T1000 (cell line): Measurements from ENCODE around the gene SAAL1.
"Not testable (repeated sequence)": the region's sequence is repeated elsewhere in the genome, so short reads cannot be mapped to it uniquely, and the experiment has no call there.

Experiments used
- DNase-seq: peaks from one replicate; lab custom pipeline; 2025; ENCODE audit warnings: mixed read lengths; lab: John Stamatoyannopoulos, UW

The SAAL1 gene, protein sequence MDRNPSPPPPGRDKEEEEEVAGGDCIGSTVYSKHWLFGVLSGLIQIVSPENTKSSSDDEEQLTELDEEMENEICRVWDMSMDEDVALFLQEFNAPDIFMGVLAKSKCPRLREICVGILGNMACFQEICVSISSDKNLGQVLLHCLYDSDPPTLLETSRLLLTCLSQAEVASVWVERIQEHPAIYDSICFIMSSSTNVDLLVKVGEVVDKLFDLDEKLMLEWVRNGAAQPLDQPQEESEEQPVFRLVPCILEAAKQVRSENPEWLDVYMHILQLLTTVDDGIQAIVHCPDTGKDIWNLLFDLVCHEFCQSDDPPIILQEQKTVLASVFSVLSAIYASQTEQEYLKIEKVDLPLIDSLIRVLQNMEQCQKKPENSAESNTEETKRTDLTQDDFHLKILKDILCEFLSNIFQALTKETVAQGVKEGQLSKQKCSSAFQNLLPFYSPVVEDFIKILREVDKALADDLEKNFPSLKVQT

DNA sequence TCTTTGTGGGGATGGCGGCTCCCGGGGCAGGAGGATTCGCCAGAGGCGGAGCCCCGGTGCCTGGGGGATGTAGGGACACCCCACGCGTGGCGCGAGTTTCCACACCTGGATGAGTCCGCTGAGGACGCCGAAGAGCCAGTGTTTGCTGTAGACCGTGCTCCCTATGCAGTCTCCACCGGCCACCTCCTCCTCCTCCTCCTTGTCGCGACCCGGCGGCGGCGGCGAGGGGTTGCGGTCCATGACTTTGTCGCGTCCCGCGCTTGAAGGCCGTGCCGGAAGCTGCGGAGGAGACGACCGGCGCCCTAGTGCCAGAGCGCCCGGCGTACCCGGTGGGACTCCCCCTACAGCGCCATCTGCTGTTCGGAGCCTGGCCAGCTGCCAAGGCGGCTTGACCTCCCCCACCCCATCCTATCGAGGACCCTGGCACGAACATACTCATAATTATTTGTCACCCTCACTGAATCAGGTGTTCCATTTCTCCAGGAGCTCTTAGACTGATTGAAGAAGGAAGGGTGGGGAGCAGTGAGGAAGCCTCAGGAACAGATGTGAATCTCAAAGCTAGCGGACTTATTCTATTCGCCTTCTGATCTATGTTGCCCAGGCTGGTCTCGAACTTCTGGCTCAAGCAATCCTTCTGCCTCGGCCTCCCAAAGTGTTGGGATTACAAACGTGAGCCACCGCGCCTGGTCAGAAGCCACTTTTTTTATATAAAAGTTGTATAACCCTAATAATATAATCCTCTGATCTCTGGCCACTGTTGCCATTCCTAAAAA, at the start of gene SAAL1:
SAAL1 (minus strand) TSS at position 281 of the 773 bp plus-strand sequence; CDS start at position 240, 41 bp downstream.
- peak; percentile 60 for DNase-seq

DNA sequence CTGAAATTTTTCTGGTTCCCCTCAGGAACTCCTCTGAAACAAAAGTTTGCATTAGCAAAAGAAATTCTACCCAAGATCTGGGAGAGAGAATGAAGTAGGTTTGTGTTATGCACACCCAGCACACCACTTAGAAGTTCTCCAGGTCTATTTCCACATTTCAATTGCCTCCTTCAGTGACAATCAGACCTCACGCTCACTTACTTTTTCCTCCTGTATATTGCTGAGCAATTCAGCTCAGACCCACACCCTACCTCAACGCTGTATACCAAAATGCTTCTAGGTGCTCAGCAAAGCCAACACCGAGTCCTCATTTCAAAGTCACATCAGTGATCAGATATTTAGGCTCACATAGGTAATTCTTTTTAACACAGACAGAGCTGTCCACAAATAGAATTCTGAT, 45.7 kb upstream of the SAAL1 start:
- DNase-seq = no peak

DNA sequence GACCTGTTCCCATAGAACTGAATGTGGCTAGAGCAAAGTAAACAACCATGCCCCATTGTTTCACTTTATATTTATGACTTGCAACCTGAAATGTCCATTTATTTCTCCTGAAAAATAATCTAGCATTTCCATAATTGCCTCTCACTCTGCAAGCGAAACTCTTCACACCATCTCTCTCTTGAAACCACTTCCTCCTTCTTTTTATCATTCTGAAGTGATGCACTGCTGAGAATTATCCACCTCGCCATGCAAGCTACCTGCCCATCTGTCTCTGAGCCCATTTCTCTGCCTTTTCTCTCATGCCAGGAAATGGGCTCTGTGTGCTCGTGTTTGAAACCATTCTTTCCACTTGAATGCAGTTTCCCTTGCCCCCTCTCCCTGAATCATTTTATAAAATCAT, 40.0 kb upstream of the SAAL1 start:
- DNase-seq = no peak

DNA sequence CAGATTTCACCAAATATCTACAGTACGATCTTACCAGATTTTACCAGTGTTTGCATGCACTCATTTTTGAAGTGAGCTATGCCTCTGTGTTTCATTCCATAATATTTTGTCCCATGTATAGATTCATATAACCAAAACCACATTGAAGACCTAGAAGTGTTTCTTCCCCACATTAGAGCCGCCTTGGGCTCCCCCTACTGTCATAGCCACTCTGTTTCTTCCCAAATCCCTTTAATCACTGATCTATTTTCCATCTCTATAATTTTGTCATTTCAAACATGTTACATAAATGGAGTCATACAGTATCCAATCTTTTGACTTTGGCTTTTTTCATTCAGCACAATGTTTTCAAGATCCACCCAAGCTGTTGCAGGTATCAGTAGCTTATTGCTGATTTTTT, 39.1 kb upstream of the SAAL1 start:
- DNase-seq = no peak

DNA sequence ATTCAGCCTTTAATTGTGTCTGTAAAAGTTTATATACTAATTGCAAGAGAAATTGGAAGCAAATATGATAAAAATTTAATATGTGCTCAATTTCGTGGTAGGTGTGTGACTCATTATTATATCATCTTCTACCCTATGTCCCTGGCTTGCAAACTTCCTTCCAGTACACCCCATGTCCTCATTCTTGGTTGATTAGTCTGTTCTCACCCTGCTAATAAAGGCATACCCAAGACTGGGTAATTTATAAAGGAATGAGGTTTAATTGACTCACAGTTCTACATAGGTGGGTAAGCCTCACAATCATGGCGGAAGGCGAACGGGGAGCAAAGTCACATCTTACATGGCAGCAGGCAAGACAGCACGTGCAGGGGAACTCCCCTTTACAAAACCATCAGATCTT, 38.4 kb upstream of the SAAL1 start:
- no peak for DNase-seq

DNA sequence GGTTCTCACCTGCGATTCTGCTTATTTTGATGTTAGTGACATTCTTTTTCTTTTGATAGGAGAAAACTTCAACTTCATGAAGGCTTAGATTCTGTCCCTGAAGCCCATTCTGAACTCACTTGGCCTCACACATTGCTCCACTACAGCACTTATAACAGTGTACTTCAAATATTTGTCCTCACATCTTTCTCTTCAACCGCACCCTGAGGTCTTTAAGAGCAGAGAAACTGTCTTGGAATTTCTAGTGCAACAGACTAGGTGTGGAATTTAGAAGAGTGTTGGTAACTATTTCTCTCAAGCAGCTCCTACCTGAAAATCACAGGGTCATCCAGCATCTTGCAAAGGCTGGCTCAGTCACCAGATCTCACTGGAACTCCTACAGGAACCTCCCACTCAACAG, 34.3 kb upstream of the SAAL1 start:
- no peak for DNase-seq

DNA sequence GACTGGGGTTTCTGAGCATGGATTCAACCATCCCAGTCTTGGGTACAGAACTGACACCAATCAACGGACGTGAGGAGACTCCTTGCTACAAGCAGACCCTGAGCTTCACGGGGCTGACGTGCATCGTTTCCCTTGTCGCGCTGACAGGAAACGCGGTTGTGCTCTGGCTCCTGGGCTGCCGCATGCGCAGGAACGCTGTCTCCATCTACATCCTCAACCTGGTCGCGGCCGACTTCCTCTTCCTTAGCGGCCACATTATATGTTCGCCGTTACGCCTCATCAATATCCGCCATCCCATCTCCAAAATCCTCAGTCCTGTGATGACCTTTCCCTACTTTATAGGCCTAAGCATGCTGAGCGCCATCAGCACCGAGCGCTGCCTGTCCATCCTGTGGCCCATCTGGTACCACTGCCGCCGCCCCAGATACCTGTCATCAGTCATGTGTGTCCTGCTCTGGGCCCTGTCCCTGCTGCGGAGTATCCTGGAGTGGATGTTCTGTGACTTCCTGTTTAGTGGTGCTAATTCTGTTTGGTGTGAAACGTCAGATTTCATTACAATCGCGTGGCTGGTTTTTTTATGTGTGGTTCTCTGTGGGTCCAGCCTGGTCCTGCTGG, 31.4 kb upstream of the SAAL1 start:
- no peak for DNase-seq

DNA sequence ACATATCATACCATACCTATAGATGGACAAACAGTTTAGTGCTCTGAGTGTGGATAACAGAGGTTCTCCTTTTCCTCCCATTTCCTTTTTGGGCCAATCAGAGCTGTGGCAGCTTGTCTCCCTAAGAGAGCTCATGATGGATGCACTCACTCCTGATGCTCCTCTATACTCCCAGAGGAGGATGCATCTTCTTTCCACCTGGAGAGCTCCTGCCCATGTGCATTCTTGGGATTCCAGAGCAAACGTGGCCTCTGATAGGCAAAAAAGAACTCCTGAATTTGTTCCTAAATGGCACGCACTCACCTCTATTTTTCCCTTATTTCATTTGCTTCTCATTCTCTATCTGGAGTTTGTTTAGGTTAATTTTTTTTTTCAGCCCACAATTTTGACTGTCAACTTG, 29.4 kb upstream of the SAAL1 start:
- DNase-seq = no peak

DNA sequence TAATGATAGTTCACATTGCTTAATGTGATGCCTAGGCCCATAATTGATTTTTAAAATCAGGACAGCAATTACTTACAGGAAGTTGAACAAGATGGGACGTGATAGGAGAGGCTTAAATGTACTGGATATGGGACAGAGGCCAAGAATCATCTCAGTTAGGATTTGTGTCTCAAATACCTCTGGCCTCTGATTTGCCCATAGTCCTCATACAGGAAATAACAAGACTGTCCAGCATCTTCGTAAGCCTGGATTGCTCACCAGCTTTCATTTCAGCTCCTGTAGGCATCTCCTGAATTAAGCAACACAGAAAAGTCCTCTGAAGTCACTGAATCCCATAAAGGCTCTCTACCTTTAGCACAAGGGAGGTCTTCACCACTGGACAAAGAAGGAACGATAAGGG, 26.5 kb upstream of the SAAL1 start, which contains the start of gene MRGPRX3:
MRGPRX3 (plus strand) TSS at position 231 of the 400 bp plus-strand sequence. CDS start 4,632 bp downstream, outside the sequence.
- DNase-seq = no peak

DNA sequence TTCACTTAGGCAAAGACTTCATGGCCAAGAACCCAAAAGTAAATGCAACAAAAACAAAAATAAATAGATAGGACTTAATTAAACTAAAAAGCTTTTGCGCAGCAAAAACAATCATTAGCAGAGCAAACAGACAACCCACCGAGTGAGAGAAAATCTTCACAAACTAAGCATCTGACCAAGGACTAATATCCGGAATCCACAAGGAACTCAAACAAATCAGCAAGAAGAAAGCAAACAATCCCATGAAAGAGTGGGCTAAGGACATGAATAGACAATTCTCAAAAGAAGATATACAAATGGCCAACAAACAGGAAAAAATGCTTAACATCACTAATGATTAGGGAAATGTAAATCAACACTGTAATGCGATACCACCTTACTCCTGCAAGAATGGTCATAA, 25.2 kb upstream of the SAAL1 start:
- not testable (repeated sequence) for DNase-seq

DNA sequence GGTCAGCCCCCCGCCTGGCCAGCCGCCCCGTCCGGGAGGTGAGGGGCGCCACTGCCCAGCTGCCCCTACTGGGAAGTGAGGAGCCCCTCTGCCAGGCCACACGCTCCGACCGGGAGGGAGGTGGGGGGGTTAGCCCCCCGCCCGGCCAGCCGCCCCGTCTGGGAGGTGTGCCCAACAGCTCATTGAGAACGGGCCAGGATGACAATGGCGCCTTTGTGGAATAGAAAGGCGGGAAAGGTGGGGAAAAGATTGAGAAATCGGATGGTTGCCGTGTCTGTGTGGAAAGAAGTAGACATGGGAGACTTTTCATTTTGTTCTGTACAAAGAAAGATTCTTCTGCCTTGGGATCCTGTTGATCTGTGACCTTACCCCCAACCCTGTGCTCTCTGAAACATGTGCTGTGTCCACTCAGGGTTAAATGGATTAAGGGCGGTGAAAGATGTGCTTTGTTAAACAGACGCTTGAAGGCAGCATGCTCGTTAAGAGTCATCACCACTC, 15.5 kb upstream of the SAAL1 start:
- DNase-seq = not testable (repeated sequence)

DNA sequence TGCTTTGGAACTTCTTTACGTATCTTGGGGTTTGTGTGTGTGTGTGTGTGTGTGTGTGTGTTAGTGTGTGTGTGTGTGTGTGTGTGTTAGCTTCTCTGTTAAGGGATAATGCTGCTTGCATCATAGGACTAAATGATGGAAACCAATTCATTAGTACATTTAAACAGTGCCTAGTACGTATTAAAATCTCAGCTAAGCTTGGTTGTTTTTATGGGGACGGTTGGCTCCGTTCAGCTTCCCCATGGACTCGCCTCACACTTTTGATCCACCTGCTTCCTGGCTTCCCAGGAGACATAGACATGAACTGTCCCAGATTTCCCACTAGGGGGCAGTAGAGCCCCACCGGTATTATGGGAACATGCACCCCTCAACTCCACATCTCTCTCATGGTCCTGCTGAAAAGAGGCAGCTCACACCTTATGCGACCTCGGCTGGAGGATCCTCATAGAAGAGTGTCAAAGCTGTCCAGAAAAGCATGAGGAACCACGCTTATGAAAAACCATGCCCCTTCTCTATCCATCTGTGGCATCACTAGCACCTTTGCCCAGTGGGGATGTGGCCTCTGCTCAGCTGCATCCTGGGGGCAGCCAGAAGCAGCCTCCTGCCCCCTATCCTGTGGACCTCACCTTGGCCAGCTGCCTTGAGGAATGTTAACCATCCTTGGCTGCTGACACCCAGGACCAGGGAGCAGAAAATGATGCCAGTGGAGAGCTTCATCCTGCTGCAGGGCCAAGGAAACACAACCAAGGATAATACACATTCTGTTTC, 9.7 kb upstream of the SAAL1 start:
- peak; percentile 20 for DNase-seq

DNA sequence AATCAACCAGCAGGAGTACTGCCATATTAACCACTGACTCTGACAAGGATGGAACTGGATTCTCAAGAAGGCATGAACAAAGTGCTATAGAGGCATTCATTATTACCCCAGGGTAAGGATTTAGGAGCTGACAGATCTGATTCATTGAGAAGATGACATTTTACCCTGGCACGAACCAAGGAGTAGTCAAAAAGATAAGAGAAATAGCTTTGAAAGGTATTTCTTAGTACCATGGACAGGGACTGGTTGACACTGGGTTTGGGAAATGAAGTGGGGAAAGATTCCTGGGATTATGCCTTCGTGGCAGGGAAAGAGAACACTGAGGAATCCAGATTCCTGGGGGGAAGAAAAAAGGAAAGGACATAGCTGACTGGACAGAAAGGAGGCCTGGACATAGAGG, 5.1 kb upstream of the SAAL1 start:
- DNase-seq = no peak

DNA sequence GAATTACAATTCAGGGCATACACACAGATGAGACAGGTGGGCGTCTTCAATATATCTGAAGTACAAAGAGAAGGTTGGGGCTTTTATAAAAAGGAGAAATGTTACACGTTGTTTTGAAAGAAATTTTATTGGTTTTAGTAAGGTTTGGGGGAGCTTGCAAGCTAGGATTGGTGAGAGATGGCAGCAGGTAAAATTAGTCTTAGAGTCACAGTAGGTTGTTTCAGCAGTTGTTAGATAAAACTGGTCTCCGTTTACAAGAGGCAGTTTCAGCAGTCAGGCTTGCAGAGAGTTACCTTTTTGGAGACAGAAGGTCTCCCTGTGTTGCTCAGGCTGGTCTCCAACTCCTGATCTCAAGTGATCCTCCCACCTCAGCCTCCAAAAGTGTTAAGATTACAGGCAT, 2.4 kb upstream of the SAAL1 start:
- DNase-seq = no peak

DNA sequence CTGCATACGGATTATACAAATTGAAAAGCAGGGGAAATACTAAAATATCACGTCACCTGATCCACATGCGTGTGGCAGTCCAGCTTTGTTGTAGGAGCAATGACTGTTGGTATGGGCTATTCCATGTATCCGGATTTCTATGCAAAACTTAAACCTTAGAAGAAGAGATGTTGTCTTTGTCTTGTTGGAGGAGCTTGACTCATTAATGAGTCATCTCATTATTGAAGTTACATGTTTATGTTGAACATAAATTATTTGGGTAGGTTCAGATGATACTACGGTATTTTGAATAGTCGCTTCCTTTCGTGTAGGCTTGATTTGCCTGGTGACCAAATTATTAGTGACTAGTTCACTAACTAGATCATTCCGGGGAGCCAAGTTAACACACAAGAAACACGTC, 806 bp upstream of the SAAL1 start:
- DNase-seq = no peak

DNA sequence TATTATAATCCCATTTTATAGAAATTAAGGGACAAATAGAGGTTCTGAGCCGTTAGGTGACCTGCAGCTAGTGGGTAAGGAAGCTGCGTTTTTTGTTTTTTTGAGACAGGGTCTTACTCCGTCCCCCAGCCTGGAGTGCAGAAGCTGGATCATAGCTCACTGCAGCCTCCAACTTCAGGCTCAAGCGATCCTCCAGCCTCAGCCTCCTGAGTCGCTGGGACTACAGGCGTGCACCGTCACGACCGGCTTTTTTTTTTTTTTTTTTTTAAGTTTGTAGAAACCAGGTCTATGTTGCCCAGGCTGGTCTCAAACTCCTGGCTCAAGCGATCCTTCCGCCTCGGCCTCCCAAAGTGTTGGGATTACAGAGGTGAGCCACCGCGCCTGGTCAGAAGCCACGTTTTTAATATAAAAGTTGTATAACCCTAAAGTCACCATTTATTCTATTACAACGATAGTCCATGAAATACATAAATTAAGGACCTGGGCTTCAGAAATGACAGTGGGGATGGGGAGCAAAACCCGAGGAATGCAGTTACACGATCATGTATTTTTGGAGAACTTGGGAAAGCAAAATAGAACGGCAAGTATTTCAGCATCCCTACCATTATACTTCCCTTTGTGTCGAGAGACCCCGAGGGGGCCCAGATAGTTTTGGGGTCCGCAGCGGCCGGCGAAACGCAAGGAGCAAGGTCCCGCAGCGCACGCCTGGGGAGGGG, 638 bp downstream of the SAAL1 start:
- DNase-seq = no peak

DNA sequence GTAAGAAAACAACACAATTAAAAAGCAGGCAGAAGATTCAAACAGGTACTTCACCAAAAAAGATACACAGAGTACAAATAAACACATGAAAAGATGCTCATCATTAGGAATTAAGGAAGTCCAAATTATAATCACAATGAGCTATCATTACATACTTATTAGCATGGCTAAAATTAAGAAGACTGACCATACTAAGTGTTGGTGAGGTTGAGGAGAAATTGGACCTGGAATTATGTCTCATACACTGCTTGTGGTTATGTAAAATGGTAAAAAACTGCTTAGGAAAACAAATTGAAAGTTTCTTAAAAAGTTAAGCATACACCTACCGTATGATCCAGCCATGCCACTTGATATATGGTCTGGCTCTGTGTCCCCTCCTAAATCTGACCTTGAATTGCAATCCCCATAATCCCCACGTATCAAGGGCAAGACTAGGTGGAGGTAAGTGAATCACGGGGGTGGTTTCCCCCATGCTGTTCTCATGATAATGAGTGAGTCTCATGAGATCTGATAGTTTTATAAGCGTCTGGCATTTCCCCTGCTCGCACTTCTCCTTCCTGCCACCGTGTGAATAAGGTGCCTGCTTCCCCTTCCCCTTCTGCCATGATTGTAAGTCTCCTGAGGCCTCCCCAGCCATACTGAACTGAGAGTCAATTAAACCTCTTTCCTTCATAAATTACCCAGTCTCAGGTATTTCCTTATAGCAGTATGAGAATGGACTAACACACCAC, 4.8 kb downstream of the SAAL1 start:
- no peak for DNase-seq

DNA sequence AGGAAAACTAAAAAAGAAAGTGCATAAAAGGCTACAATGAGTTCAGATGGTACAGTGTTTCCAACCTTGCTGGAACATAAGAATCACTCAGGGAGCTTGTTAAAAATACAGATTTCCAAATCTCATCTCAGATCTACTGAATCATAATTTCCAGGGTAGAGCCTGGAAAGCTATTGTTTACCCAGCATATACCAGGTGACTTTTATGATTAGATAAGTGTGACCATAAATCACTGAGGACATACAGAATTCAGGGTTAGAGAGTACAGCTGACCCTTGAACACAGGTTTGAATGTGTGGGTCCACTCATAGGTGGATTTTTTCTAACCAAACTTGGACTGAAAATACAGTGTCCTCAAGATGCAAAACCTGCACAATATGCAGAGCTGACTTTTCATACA, 11.9 kb downstream of the SAAL1 start:
- no peak for DNase-seq

DNA sequence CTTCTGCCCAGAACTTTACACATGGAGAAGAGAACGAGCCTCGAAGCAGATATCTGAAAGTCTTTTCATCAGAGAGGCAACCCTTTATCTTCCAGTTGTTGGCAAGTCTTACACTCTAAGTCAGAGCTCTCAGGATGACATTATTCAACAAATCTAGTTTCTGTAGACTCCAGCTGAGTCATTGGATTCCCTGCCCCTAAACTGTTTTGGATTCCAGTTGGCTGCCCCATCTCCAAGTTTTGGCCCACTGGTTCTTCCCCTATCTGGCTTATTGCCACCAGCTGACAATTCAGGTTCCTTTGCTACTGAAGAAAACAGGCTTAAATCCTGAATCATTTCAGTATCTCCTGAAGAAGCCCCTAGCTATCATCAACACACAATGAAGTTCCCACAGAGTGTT, 14.2 kb downstream of the SAAL1 start:
- no peak for DNase-seq

DNA sequence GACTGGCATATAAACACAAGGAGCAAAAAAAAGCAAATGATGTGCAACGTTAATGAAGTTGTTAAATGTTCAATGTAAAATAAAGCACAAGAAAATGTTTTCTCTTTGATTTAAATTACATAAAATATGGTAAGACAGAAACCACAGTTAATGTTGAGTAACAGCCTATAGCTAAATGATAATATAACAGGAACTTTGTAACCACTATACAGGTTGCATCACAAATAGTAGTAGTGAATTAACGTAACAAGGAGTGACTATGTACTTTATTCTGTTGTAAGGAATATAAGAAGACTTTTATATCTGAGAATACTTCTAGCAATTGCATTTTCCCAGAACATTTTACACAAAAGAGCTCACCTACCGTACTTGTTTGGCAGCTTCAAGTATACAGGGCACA, 16.9 kb downstream of the SAAL1 start:
- no peak for DNase-seq
